Measurements from ENCODE around the gene PCSK6. TPM values are rescaled to one million over a fixed set of nuclear protein-coding genes. Genes with fewer than 3 reads are reported as not detected.

The PCSK6 gene
- total and polyA plus RNA-seq, 9 donors = 3.8 to 26.0 (median 13.0) TPM

DNA sequence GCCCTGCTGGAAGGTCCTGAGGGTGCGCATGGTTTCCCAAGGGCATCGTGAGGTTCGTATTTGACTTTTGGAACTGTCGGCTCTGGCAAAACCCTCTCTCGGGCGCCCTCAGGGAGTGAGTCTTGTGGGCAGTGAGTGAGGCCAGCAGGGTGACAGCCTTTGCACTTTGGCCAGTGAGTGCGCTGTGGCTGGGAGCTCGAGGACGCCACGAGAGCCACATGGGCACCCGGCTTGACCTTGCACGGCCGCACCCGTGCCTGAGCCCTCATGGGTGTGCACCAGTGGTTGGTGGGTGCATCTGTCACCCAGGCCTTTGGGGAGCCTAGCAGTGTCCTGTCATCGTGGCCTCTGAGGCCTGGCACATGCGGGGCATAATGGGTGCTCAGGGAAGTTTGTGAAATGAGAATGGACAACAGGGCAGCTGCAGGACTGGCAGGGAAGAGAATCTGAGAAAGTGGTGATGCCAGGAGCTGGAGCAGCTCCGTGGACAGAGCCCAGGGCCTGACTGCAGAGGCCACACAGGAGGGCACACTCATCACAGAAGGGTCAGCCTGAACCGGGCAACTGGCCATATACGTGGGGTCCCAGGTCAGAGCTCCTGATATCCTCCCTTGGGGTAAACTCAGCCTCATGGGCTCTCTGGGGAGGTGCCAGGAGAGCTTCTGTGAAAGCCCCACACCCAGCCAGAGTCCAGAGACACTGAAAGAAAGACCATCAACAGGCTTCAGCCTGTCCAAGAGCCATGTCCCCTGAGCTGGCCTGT, 164.1 kb downstream of the PCSK6 start:
- H3K4me1 ChIP-seq (ENCODE audit: insufficient read depth) = no peaks in the 10 kb centered on the region
- no peaks in the 10 kb centered on the region for H3K9me3 ChIP-seq
- no peak for DNase-seq
- H3K27ac ChIP-seq = no peak overlapping the region
- TF ChIP-seq EP300 (IDR thresholded peaks at IDR 0.05) = no peak
- TF ChIP-seq, protein P1, sequence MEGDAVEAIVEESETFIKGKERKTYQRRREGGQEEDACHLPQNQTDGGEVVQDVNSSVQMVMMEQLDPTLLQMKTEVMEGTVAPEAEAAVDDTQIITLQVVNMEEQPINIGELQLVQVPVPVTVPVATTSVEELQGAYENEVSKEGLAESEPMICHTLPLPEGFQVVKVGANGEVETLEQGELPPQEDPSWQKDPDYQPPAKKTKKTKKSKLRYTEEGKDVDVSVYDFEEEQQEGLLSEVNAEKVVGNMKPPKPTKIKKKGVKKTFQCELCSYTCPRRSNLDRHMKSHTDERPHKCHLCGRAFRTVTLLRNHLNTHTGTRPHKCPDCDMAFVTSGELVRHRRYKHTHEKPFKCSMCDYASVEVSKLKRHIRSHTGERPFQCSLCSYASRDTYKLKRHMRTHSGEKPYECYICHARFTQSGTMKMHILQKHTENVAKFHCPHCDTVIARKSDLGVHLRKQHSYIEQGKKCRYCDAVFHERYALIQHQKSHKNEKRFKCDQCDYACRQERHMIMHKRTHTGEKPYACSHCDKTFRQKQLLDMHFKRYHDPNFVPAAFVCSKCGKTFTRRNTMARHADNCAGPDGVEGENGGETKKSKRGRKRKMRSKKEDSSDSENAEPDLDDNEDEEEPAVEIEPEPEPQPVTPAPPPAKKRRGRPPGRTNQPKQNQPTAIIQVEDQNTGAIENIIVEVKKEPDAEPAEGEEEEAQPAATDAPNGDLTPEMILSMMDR (IDR thresholded peaks at IDR 0.05) = no peak
- TF ChIP-seq POLR2A (IDR thresholded peaks at IDR 0.05) = no peak
- no peaks in the 10 kb centered on the region for H3K27me3 ChIP-seq
- intact Hi-C loops (cut with DNase I) = no loop called here
- no peak overlapping the region for H3K4me3 ChIP-seq
- WGBS, 3 donors = 85 to 89% (median 85%) methylated on average over 19 of the region's 19 CpGs
- no peaks in the 10 kb centered on the region for H3K36me3 ChIP-seq

GRCh38 chr15:101324524-101325177, 164.9 kb downstream of the PCSK6 start:
- WGBS, 3 donors = 90 to 92% (median 92%) methylated on average over 13 of the region's 13 CpGs
- no peaks in the 10 kb centered on the region for H3K36me3 ChIP-seq
- no peak overlapping the region for H3K4me3 ChIP-seq
- intact Hi-C loops (cut with DNase I) = no loop called here
- H3K27ac ChIP-seq = no peak overlapping the region
- no peaks in the 10 kb centered on the region for H3K27me3 ChIP-seq
- TF ChIP-seq, protein P1 (IDR thresholded peaks at IDR 0.05) = no peak
- TF ChIP-seq EP300 (IDR thresholded peaks at IDR 0.05) = no peak
- TF ChIP-seq POLR2A (IDR thresholded peaks at IDR 0.05) = no peak
- no peak for DNase-seq
- no peaks in the 10 kb centered on the region for H3K4me1 ChIP-seq (ENCODE audit: insufficient read depth)
- no peaks in the 10 kb centered on the region for H3K9me3 ChIP-seq

DNA sequence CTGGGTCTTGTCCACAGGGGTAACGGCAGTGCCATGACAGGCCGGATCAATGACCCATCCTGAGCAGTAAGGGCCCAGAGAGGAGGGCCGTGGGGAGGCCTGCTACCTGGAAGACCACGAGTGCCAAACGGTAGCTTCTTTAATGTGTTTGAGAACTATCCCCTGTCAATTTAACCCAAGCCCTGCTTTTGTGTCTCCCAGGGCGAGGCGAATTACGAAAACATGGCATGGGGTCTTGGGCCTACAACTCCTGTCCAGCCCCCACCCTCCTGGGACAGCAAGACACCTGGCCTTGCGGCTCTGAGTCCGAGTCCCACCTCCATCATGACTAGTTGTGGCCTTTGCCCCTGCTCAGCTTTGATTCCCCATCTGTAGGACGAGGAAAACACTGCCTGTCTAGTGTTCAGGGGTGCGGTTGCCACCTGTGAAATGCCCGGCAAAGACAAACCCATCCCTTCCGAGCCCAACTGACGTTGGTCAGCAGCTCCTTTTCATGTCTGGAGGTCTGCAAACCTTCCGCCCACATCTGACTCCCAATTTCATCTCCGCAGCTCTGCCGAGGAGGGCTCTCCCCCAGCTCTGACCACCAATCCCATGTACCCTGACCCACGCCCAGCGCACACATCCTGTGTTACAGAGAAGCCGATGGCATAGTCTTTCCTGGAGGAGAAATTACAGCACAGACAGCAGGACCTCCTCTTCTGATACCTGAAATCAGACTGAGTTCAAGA, 165.5 kb downstream of the PCSK6 start:
- no peak for DNase-seq
- Histone ChIP-seq H3K4me1 (ENCODE audit: insufficient read depth) (no peaks in the 10 kb centered on the region), H3K4me3 (no peak overlapping the region), H3K9me3 (no peaks in the 10 kb centered on the region), H3K36me3 (no peaks in the 10 kb centered on the region), H3K27ac (no peak overlapping the region), H3K27me3 (no peaks in the 10 kb centered on the region)
- 86 to 93% (median 88%) methylated on average over 21 of the region's 21 CpGs for WGBS, 3 donors
- intact Hi-C loops (cut with DNase I) = no loop called here
- TF ChIP-seq POLR2A (IDR thresholded peaks at IDR 0.05) = no peak
- TF ChIP-seq, protein P1 (IDR thresholded peaks at IDR 0.05) = no peak
- TF ChIP-seq EP300 (IDR thresholded peaks at IDR 0.05) = no peak

- Histone ChIP-seq H3K36me3 (no peaks in the 10 kb centered on the region), H3K9me3 (no peaks in the 10 kb centered on the region), H3K4me3 (no peak overlapping the region), H3K27me3 (no peaks in the 10 kb centered on the region), H3K27ac (no peak overlapping the region), H3K4me1 (ENCODE audit: insufficient read depth) (no peaks in the 10 kb centered on the region)
- TF ChIP-seq, protein P1 (IDR thresholded peaks at IDR 0.05) = no peak
- TF ChIP-seq EP300 (IDR thresholded peaks at IDR 0.05) (no peak), POLR2A (IDR thresholded peaks at IDR 0.05) (no peak)
- DNase-seq = no peak
- WGBS, 3 donors = 91 to 92% (median 91%) methylated on average over 17 of the region's 17 CpGs
- intact Hi-C loops (cut with DNase I) = no loop called here
Measured at GRCh38 chr15:101322854-101323477, 166.5 kb downstream of the PCSK6 start.
